Left ventricle myocardium inferior (tissue), 1 donor: ENCODE data around the gene VILL. TPM values are rescaled to one million over a fixed set of nuclear protein-coding genes. Genes with fewer than 3 reads are reported as not detected.
A peak's percentile ranks its signal among the peaks of the same experiment; 100 is the strongest.
"Not testable (repeated sequence)": the region's sequence is repeated elsewhere in the genome, so short reads cannot be mapped to it uniquely, and the experiment has no call there.

ENCODE experiments used
- DNase-seq: peaks from one replicate; pipeline ENCODE4 v3.0.0-alpha.2; 2020
- H3K27ac ChIP-seq: fragments of 200-600 bp; replicated peaks from 2 replicates; pipeline ENCODE4 v1.8.0; 2021
- H3K27me3 ChIP-seq: fragments of 200-600 bp; 2 replicates; pipeline ENCODE4 v1.8.0; 2021; ENCODE audit warnings: low read depth
- H3K36me3 ChIP-seq: fragments of 200-600 bp; 2 replicates; pipeline ENCODE4 v1.8.0; 2021
- H3K4me1 ChIP-seq: fragments of 200-600 bp; 2 replicates; pipeline ENCODE4 v1.8.0; 2021
- H3K4me3 ChIP-seq: fragments of 200-600 bp; 2 replicates; pipeline ENCODE4 v1.8.0; 2021; ENCODE audit warnings: mild to moderate bottlenecking, moderate library complexity
- H3K9me3 ChIP-seq: fragments of 200-600 bp; replicated peaks from 2 replicates; pipeline ENCODE4 v1.8.0; 2021
- intact Hi-C: fragments of 100-400 bp; cut with micrococcal nuclease; formaldehyde crosslinking; loops from one replicate; pipeline ENCODE4 v1.11.0; 2022
- total RNA-seq: library from RNA; stranded (reverse); fragmentation: NEBNext Ultra II Directional; extraction: Animal tissue kit (Norgen Biotek cat#: 25700); gene quantifications from one replicate; pipeline ENCODE4 v1.2.1, GENCODE V29; 2021
- TF ChIP-seq, protein P1 (sequence below): fragments of 200-600 bp; IDR thresholded peaks from 2 replicates; pipeline ENCODE4 v1.8.0; 2021; ENCODE audit warnings: antibody characterized with exemption, mild to moderate bottlenecking, borderline replicate concordance
- donor health status: DM: no; HTN: yes; CAD: no; lungs with severe emphysema.

The VILL gene
- total RNA-seq, 1 donor from 2014 or later = 3.6 TPM

DNA sequence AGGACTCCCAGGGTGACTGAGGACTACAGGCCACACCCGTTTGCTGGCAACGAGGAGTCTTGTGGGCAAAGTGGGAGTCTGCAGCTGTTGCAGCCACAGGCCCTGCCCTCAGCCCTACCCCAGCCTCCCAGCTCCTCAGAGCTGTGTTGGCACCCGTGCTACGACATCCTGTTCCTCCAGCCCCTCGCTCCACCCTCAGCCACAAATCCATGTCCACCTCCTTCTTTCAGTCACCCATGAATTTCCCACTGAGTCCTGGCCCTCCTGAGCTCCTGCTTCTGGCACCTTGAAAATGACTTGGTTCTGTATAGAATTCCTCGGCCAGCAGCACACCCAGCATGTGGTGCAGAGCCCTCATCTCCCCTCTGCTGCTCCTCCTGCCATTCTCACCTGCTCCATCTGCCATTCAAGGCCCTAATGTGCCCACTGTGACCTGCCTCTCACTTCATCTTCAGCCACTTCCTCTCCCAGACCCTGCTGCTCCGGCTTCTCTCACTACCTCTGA is 20.9 kb upstream of the VILL start:
- intact Hi-C loops = loop anchor here (2.0 kb wide), 1 partner anchor 115 kb away; no protein-coding TSS in a partner anchor
- no peak for DNase-seq
- Histone ChIP-seq H3K9me3 (no peaks in the 10 kb centered on the region), H3K4me3 (no peak overlapping the region), H3K27ac (peak overlapping the region; percentile 72), H3K36me3 (peaks cover 33% of the 10 kb centered on the region), H3K27me3 (no peaks in the 10 kb centered on the region), H3K4me1 (peaks cover 49% of the 10 kb centered on the region)
- TF ChIP-seq, protein P1, sequence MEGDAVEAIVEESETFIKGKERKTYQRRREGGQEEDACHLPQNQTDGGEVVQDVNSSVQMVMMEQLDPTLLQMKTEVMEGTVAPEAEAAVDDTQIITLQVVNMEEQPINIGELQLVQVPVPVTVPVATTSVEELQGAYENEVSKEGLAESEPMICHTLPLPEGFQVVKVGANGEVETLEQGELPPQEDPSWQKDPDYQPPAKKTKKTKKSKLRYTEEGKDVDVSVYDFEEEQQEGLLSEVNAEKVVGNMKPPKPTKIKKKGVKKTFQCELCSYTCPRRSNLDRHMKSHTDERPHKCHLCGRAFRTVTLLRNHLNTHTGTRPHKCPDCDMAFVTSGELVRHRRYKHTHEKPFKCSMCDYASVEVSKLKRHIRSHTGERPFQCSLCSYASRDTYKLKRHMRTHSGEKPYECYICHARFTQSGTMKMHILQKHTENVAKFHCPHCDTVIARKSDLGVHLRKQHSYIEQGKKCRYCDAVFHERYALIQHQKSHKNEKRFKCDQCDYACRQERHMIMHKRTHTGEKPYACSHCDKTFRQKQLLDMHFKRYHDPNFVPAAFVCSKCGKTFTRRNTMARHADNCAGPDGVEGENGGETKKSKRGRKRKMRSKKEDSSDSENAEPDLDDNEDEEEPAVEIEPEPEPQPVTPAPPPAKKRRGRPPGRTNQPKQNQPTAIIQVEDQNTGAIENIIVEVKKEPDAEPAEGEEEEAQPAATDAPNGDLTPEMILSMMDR = no peak

DNA sequence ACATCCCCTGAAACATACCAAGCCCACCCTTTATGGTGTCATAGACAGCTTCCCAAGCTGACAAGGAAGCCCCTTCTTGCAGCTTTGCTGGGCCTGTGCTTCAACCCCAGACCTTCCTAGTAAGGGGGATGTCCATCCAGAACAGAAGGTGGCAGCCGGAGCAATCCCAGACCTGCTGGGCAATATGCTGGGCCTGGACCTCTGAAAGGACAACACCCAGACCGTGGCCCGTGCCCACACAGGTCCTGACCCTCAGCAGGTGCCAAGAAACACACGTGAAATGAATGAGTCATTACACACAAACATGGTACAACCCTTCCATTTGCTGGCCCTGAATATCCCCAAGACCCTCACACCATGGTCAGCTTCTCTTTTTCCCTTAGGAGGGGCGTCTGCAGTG is 19.8 kb upstream of the VILL start:
- no peak overlapping the region for H3K27ac ChIP-seq
- intact Hi-C loops = no loop called here
- H3K4me1 ChIP-seq = peaks cover 42% of the 10 kb centered on the region
- no peak overlapping the region for H3K4me3 ChIP-seq
- TF ChIP-seq, protein P1 = no peak
- no peak for DNase-seq
- peaks cover 34% of the 10 kb centered on the region for H3K36me3 ChIP-seq
- H3K9me3 ChIP-seq = no peaks in the 10 kb centered on the region
- H3K27me3 ChIP-seq = no peaks in the 10 kb centered on the region

DNA sequence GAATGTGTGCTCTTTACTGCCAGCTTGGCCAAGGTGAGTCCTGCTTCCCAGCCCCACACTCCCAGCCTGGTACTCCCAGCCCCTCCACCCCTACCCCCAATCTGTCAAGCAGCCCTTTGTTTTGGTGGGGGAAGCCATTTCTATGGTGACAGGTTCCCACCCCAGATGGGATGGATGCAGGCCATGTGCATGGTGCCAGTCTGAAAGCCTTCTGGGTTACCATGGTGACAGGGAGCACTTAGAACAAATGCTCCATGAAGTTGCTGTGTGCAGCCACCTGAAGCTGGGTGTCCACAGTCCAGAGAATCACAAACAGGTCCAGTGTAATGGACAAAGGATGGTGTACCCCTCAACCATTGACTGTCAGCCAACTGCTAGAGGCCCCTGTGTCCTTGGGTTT is 19.1 kb upstream of the VILL start:
- DNase-seq = no peak
- intact Hi-C loops = no loop called here
- peaks cover 42% of the 10 kb centered on the region for H3K4me1 ChIP-seq

DNA sequence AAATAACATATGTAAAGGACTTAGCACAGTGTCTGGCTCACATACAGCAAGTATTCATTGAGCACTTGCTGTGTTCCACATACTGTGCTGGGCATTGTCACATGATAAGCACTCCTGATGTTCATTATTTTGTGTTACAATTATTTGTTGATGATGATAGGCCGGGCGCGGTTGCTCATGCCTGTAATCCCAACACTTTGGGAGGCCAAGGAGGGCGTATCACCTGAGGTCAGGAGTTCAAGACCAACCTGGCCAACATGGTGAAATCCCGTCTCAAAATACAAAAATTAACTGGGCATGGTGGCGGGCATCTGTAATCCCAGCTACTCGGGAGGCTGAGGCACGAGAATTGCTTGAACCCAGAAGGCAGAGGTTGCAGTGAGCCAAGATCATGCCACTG is 18.5 kb upstream of the VILL start:
- H3K4me1 ChIP-seq = peaks cover 37% of the 10 kb centered on the region
- H3K27me3 ChIP-seq, H3K4me3 ChIP-seq, intact Hi-C loops, H3K27ac ChIP-seq, H3K9me3 ChIP-seq, DNase-seq: not testable (repeated sequence)
- peaks cover 46% of the 10 kb centered on the region for H3K36me3 ChIP-seq

More for the DNA sequence above, 19.1 kb upstream of the VILL start:
- Histone ChIP-seq H3K27me3 (no peaks in the 10 kb centered on the region), H3K9me3 (no peaks in the 10 kb centered on the region), H3K27ac (no peak overlapping the region), H3K4me3 (no peak overlapping the region), H3K36me3 (peaks cover 40% of the 10 kb centered on the region)
- TF ChIP-seq, protein P1 = no peak

DNA sequence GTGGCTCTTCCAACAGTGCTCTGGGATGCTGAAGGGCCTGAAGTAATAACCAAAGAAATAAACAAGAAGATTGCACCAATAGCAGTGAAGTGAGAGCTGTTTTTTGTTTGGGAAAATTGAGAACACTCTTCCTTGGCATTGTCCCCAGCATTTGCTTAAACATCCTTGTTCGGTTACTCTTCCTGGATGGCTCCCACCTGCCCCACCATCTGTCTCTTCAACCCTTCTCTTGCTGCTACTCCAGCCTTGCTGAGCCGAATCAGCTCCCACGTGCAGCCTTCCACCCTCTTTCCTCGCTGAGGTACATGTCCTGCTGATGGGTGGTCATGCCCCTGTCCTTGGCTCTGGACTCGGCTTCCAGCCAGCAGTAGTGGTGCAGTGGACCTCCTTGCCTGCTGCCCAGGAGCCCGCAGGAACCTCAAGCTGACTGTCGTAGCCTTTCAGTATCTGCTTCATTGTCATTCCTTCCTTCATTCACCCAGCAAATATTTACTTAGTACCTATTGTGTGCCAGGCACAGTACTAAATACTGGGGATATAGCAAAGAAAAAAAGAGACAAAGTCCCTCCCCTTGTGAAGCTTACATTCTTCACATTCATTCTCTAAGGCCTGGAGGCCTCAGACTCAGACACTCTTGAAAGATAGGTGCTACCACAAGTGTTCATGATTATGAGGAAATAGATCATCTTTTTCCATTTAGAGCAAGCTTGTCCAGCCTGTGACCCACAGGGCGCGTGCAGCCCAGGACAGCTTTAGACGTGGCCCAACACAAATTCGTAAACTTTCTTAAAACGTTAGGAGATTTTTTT is 17.1 kb upstream of the VILL start:
- Histone ChIP-seq H3K27me3 (no peaks in the 10 kb centered on the region), H3K36me3 (peaks cover 51% of the 10 kb centered on the region), H3K9me3 (no peaks in the 10 kb centered on the region), H3K4me1 (peaks cover 23% of the 10 kb centered on the region), H3K4me3 (no peak overlapping the region), H3K27ac (peak overlapping the region; percentile 13)
- intact Hi-C loops = no loop called here
- TF ChIP-seq, protein P1 = no peak
- no peak for DNase-seq
